GM15510 (cell line): ENCODE measurements around the gene RESP18.

Source experiments
- POLR2A ChIP-seq: IDR thresholded peaks from 3 replicates; pipeline ENCODE4 v1.6.1; 2011; ENCODE audit warnings: borderline replicate concordance; ENCODE audit not compliant: insufficient read length; ENCODE audit errors: extremely low read depth

Gene RESP18

GRCh38 chr2:219277703-219278654 lies 54.6 kb downstream of the RESP18 start:
- TF ChIP-seq POLR2A = peak; percentile 31
